GM19468 (cell line): ENCODE data around the gene DYNC1LI1.
"Not testable (repeated sequence)": the region's sequence is repeated elsewhere in the genome, so short reads cannot be mapped to it uniquely, and the experiment has no call there.

ENCODE experiments used
- ATAC-seq: cut with Tn5 transposase; IDR thresholded peaks from one replicate; pipeline ENCODE4 v1.9.1; 2021; ENCODE audit warnings: mild to moderate bottlenecking, moderate library complexity, moderate number of reproducible peaks; ENCODE audit not compliant: unreplicated experiment; ENCODE audit errors: extremely low read depth

Gene DYNC1LI1

GRCh38 chr3:32544894-32545293 lies 25.8 kb downstream of the DYNC1LI1 start:
- ATAC-seq: no peak

DNA sequence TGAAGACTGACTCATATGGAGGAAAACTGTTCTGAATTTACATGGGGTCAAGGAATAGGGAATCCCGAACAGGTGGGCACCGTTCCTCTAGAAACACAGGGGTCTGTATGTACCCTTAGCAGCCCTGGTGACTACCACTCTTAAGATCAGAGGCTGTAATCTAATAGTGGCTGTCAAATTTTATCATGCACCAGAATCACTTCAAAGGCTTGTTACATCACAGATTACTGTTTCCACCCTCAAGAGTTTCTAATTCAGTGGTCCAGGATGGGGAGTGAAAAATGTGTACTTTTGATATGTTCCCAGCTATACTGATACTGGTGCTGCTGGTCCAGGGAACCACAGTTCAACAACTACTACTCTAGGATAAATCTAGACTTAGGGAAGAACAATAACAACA lies 27.9 kb downstream of the DYNC1LI1 start:
- ATAC-seq: no peak

- ATAC-seq: no peak
Measured at GRCh38 chr3:32540899-32541298, 29.8 kb downstream of the DYNC1LI1 start.

- ATAC-seq: no peak
Measured at GRCh38 chr3:32532434-32532833, 38.2 kb downstream of the DYNC1LI1 start.

DNA sequence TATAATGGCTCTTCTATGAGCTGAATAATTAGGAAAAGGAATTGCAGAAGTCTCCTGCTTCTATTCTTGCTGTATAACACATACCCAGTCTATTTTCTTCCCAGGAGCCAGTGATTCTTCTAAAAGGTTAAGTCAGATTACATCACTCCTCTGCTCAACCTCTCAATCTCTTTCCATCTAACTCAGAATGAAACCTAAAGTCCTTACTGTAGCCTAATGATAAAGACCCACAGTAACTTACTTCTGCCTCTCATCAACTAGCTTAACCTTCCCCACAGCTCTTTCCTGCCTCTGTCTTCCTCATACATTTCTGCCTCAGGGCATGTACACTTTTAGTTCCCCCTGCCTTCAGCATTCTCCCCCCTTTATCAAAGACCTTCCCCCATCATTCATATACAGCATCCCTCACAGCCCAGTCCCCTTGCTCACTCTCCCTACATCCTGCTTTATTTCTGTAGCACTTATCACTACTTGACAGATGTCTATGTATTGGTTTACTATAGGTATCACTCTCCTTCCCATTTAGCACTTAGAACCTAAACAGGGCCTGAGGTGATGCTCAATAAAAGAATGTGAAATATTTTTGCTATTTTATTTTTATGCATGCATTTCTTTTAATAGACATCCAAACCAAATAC lies 39.5 kb downstream of the DYNC1LI1 start:
- peak; percentile 9 for ATAC-seq

GRCh38 chr3:32525720-32526119 lies 44.9 kb downstream of the DYNC1LI1 start:
- no peak for ATAC-seq

DNA sequence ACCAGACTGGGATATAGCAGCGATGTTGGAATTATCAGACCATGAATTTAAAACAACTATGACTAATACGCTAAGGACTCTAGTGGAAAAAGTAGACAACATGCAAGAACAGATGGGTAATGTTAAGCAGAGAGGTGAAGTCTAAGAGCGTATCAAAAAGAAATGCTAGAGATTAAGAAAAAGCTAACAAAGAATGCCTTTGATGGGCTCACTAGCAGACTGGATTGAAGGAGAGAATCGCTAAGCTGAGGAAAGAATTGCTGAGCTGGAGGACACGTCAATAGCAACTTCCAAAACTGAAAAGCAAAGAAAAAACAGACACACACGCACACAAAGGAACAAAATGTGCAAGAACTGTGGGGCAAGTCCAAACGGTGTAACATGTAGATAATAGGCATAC lies 48.0 kb downstream of the DYNC1LI1 start:
- ATAC-seq: no peak

GRCh38 chr3:32518921-32519320 lies 51.7 kb downstream of the DYNC1LI1 start:
- ATAC-seq: not testable (repeated sequence)

DNA sequence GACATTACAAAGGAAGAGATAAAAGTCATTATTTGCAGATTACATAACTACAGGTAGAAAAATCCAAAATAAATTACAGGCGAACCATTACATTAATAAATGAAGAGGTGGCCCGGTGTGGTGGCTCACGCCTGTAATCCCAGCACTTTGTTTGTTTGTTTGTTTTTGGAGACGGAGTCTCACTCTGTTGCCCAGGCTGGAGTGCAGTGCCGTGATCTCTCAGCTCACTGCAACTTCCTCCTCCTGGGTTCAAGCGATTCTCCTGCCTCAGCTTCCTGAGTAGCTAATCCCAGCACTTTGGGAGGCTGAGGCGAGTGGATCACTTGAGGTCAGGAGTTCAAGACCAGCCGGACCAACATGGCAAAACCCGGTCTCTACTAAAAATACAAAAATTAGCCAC lies 53.9 kb downstream of the DYNC1LI1 start:
- not testable (repeated sequence) for ATAC-seq

DNA sequence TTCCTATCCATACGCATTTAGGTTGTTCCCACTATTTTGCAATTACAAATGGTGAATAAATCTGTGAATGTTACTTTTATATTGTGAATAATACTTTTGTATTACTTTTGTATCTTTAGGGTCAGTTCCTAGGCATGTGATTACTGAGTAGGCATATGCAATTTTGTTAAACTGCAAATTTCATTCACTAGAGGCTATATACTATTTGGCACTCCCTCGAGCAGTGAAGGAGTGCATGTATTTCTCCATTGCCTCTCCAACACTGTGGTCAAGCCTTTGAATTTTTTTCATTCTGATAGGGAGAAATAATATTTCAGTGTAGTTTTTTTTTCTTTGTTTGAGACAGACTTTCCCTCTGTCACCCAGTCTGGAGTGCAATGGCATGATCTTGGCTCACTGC lies 59.7 kb downstream of the DYNC1LI1 start:
- ATAC-seq: no peak

DNA sequence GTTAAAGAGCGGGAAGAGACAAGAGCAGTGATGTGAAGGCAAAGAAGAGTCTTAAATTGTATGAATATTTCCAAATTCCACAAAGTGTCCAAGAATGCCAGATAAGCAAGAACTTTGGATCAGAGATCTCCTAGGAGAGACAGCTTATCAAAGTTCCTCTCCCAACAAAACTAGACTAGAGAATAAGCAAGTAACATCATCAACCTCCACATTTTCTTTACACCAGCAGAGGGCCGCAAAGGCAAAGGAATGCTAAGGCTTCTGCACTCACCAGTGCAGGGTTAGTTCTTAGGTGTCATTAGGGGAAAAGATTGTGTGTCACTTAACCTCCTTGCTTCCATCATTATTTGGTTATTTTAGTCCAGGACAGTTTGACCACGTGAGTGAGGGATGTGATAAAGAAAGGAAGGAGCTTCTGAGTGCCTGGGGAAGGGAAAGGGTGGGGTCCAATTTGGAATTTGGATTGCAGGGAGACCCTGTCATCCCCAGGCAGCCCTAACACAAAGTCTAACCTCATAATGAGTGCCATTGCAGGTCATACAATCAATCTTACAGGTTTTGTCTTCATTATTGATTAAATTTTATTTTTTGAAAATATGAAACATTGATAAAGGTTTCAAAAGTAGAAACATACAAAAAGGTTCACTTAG lies 60.5 kb downstream of the DYNC1LI1 start:
- no peak for ATAC-seq

GRCh38 chr3:32508711-32509110 lies 61.9 kb downstream of the DYNC1LI1 start:
- ATAC-seq: no peak

GRCh38 chr3:32506466-32506865 lies 64.2 kb downstream of the DYNC1LI1 start:
- no peak for ATAC-seq

GRCh38 chr3:32502946-32503286 lies 67.7 kb downstream of the DYNC1LI1 start:
- no peak for ATAC-seq

GRCh38 chr3:32502118-32502945 lies 68.3 kb downstream of the DYNC1LI1 start, which contains the start of gene CMTM6:
Gene CMTM6, minus strand, starts transcription at chr3:32502852. Its CDS starts 107 bp downstream, at chr3:32502745.
- peak; percentile 58 for ATAC-seq

DNA sequence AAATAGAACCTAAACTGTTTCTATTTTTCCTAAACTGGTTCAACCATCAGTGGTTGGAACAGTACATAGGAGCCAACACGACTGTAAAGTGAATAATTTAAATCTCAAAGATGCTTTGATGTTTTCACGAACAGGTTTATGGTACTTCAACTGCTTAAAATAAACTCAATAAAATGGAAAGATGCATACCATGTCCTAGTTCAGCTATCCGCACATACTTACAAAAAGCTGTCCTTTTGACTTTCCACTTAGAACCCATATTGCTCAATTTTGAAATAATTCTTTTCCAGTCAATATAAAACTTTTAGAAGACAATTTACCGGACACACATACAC lies 68.9 kb downstream of the DYNC1LI1 start:
- ATAC-seq: no peak

- no peak for ATAC-seq
Measured at GRCh38 chr3:32500880-32501782, 69.5 kb downstream of the DYNC1LI1 start.

GRCh38 chr3:32500231-32500630 lies 70.4 kb downstream of the DYNC1LI1 start:
- no peak for ATAC-seq

DNA sequence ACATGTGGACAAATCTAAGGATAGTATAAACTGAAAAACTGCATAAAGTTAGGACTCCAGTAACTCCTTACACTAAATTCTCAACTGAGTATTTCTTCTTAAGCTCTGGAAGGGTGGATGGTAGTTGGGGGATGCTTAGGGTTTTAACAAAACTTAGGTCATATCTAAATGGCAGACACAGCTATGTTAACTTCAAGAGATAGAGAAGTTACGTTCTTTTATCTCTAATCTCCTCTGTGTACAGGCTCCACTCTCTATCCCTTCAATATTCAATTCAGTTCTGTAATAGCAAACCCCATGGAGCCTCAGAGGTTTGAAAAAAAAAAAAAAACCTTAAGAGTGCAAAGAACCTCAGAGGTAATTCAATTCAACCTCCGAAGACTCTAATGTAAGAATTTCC lies 71.1 kb downstream of the DYNC1LI1 start:
- no peak for ATAC-seq

DNA sequence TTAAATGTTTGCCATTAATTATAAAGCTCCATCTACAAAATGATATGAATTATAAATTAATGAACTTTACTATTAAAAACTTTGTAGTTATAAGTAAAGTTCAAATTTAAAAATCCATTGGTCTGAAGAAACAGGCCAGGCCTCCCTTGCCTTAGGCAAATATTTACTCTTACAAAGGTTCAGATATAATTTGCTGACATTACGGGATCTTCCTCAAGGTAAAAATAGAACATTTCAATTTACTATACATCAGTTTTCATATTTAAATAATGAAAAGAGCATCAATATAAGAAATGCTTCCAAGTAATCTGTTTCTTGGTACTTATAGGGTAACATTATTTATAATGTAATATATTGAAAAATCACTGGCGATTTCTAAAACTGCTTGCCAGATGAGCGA lies 71.7 kb downstream of the DYNC1LI1 start:
- no peak for ATAC-seq
